CD4-positive, alpha-beta T cell (primary cell): ENCODE measurements around the gene PLEK. TPM values are rescaled to one million over a fixed set of nuclear protein-coding genes. Genes with fewer than 3 reads are reported as not detected.
"Not testable (repeated sequence)": the region's sequence is repeated elsewhere in the genome, so short reads cannot be mapped to it uniquely, and the experiment has no call there.

ENCODE experiments used
- ATAC-seq: fragments of 200-7000 bp; cut with Tn5 transposase; one replicate; pipeline ENCODE4 v1.10.0; 2022; ENCODE audit warnings: mild to moderate bottlenecking; ENCODE audit not compliant: poor library complexity
- CTCF ChIA-PET: fragments of 350-600 bp; sonication (Branson Sonifier 250); formaldehyde crosslinking; loops from one replicate; lab custom pipeline; 2021; ENCODE audit warnings: antibody characterized with exemption, inconsistent platforms; lab: Charles Lee
- POLR2A ChIA-PET: fragments of 350-600 bp; sonication (Branson Sonifier 250); formaldehyde crosslinking; loops from one replicate; lab custom pipeline; 2021; ENCODE audit warnings: antibody characterized with exemption, inconsistent platforms; lab: Charles Lee
- DNase-seq, 14 experiments: peaks; one replicate each; pipeline ENCODE4 v3.0.0-alpha.2; 2013 to 2020; ENCODE audit warnings: mixed read lengths in 2 of 14
- H3K27ac ChIP-seq, 2 donors: one replicate each; pipeline versions ENCODE4 v1.5.1 to v1.7.0; 2013; ENCODE audit warnings: low read length in 2 of 2, low read depth in 1 of 2, mild to moderate bottlenecking in 1 of 2
- H3K27me3 ChIP-seq, 2 experiments: 1 replicate in 1 of 2; 2 replicates in 1 of 2; pipeline versions ENCODE4 v1.6.1 to v1.7.0; 2013; ENCODE audit warnings: low read length in 2 of 2, control low read depth in 1 of 2, mild to moderate bottlenecking in 1 of 2, moderate library complexity in 1 of 2; ENCODE audit not compliant: insufficient read depth in 2 of 2, control insufficient read depth in 1 of 2
- H3K36me3 ChIP-seq: one replicate; pipeline ENCODE4 v1.6.1; 2013; ENCODE audit warnings: low read length, control low read depth; ENCODE audit not compliant: insufficient read depth
- H3K4me1 ChIP-seq: one replicate; pipeline ENCODE4 v1.6.1; 2013; ENCODE audit warnings: low read length, control low read depth; ENCODE audit not compliant: insufficient read depth
- H3K4me3 ChIP-seq: one replicate; pipeline ENCODE4 v1.5.1; 2013; ENCODE audit warnings: mild to moderate bottlenecking, low read length, moderate library complexity
- H3K9me3 ChIP-seq, 2 experiments: 1 replicate in 1 of 2; 2 replicates in 1 of 2; pipeline versions ENCODE4 v1.6.1 to v1.7.0; 2013; ENCODE audit warnings: low read length in 2 of 2, mild to moderate bottlenecking in 2 of 2, control low read depth in 1 of 2, moderate library complexity in 1 of 2; ENCODE audit not compliant: control insufficient read depth in 1 of 2, insufficient read depth in 1 of 2
- H3K27ac Mint-ChIP-seq: one replicate; pipeline ENCODE4 v1.8.0; 2020; ENCODE audit warnings: mixed read lengths
- H3K27me3 Mint-ChIP-seq: one replicate; pipeline ENCODE4 v1.8.0; 2021; ENCODE audit warnings: mixed read lengths
- H3K36me3 Mint-ChIP-seq: one replicate; pipeline ENCODE4 v1.8.0; 2021; ENCODE audit warnings: low read depth, mixed read lengths
- H3K4me1 Mint-ChIP-seq: one replicate; pipeline ENCODE4 v1.8.0; 2021; ENCODE audit warnings: low read depth, mixed read lengths
- H3K4me3 Mint-ChIP-seq: one replicate; pipeline ENCODE4 v1.8.0; 2020; ENCODE audit warnings: mild to moderate bottlenecking, mixed read lengths
- H3K9me3 Mint-ChIP-seq: one replicate; pipeline ENCODE4 v1.8.0; 2020; ENCODE audit warnings: mixed read lengths
- CTCF ChIP-seq: fragments of 200-600 bp; IDR thresholded peaks from one replicate; pipeline ENCODE4 v1.8.0; 2022; ENCODE audit warnings: antibody characterized with exemption, mild to moderate bottlenecking
- intact Hi-C, 2 experiments: fragments of 100-400 bp; cut with DNase I in 1 of 2; cut with micrococcal nuclease in 1 of 2; formaldehyde crosslinking; loops; one replicate each; pipeline versions ENCODE4 v1.15.1 to v1.9.0; 2023 to 2025; cut with DNase I, micrococcal nuclease
- total RNA-seq, 174 experiments: library from RNA in 2 of 174; stranded (reverse) in 2 of 174; gene quantifications; one replicate each; pipeline ENCODE4 v1.2.3 and lab custom pipeline; 2021 to 2026

The PLEK gene
- total RNA-seq, 2 experiments from 2014 or later, result 5.3 to 6.3 TPM

GRCh38 chr2:68391869-68392268 lies 26.8 kb downstream of the PLEK start:
- no peak for TF ChIP-seq CTCF
- H3K4me3 Mint-ChIP-seq, result no peak overlapping the region
- H3K4me3 ChIP-seq, result no peak overlapping the region
- no peaks in the 10 kb centered on the region for H3K27me3 ChIP-seq
- ChIA-PET POLR2A (no interaction called here), CTCF (no interaction called here)
- peaks cover 4% of the 10 kb centered on the region for H3K36me3 ChIP-seq
- no peak overlapping the region for H3K27ac Mint-ChIP-seq
- H3K4me1 Mint-ChIP-seq, result peaks cover 22% of the 10 kb centered on the region
- H3K36me3 Mint-ChIP-seq, result no peaks in the 10 kb centered on the region
- ATAC-seq, result no peak
- H3K9me3 ChIP-seq, result no peaks in the 10 kb centered on the region
- intact Hi-C loops, result no loop called here
- H3K27me3 Mint-ChIP-seq, result no peaks in the 10 kb centered on the region
- no peak for DNase-seq
- H3K4me1 ChIP-seq, result peaks cover 22% of the 10 kb centered on the region
- no peak overlapping the region for H3K27ac ChIP-seq
- no peaks in the 10 kb centered on the region for H3K9me3 Mint-ChIP-seq

- no peaks in the 10 kb centered on the region for H3K4me1 Mint-ChIP-seq
- peaks cover 4% of the 10 kb centered on the region for H3K36me3 ChIP-seq
Measured at GRCh38 chr2:68396093-68396492, 31.0 kb downstream of the PLEK start.

GRCh38 chr2:68397704-68398263 lies 32.7 kb downstream of the PLEK start:
- H3K9me3 ChIP-seq, H3K27ac ChIP-seq, H3K9me3 Mint-ChIP-seq, H3K36me3 ChIP-seq, H3K4me1 ChIP-seq, H3K36me3 Mint-ChIP-seq, H3K27me3 ChIP-seq, H3K4me1 Mint-ChIP-seq, CTCF ChIA-PET, H3K27ac Mint-ChIP-seq, H3K4me3 Mint-ChIP-seq, H3K4me3 ChIP-seq, ATAC-seq, POLR2A ChIA-PET, intact Hi-C loops, H3K27me3 Mint-ChIP-seq, DNase-seq: not testable (repeated sequence)

More at GRCh38 chr2:68396093-68396492, 31.0 kb downstream of the PLEK start:
- no peaks in the 10 kb centered on the region for H3K9me3 Mint-ChIP-seq
- Histone ChIP-seq H3K4me1 (no peaks in the 10 kb centered on the region), H3K4me3 (no peak overlapping the region), H3K27me3 (no peaks in the 10 kb centered on the region), H3K9me3 (no peaks in the 10 kb centered on the region), H3K27ac (no peak overlapping the region)
- ChIA-PET CTCF (no interaction called here), POLR2A (no interaction called here)
- H3K36me3 Mint-ChIP-seq, result no peaks in the 10 kb centered on the region
- no peak overlapping the region for H3K4me3 Mint-ChIP-seq
- intact Hi-C loops, result no loop called here
- no peak for ATAC-seq
- no peak for DNase-seq
- TF ChIP-seq CTCF, result no peak
- H3K27ac Mint-ChIP-seq, result no peak overlapping the region
- no peaks in the 10 kb centered on the region for H3K27me3 Mint-ChIP-seq

- Mint-ChIP-seq H3K4me1 (no peaks in the 10 kb centered on the region), H3K27me3 (peaks cover 20% of the 10 kb centered on the region), H3K9me3 (peaks cover 2% of the 10 kb centered on the region), H3K27ac (no peak overlapping the region), H3K4me3 (no peak overlapping the region), H3K36me3 (no peaks in the 10 kb centered on the region)
- POLR2A ChIA-PET, result no interaction called here
- DNase-seq, result peak in 2 of 14 experiments; percentile 6 to 74
- peaks cover 0 to 7% of the 10 kb centered on the region in 2 experiments for H3K9me3 ChIP-seq
- no peak overlapping the region for H3K27ac ChIP-seq
- no peaks in the 10 kb centered on the region for H3K36me3 ChIP-seq
- no peak overlapping the region for H3K4me3 ChIP-seq
- peaks cover 3 to 4% of the 10 kb centered on the region in 2 experiments for H3K27me3 ChIP-seq
- TF ChIP-seq CTCF, result no peak
- intact Hi-C loops, result no loop called here
- CTCF ChIA-PET, result no interaction called here
- peaks cover 20% of the 10 kb centered on the region for H3K4me1 ChIP-seq
- no peak for ATAC-seq
Measured at GRCh38 chr2:68403199-68403644, 38.1 kb downstream of the PLEK start.
